MV-4-11 (cell line): Measurements from ENCODE around the gene GLT6D1.

Experiments used
- DNase-seq: peaks from one replicate; lab custom pipeline; 2025; lab: John Stamatoyannopoulos, UW

GLT6D1 gene

DNA sequence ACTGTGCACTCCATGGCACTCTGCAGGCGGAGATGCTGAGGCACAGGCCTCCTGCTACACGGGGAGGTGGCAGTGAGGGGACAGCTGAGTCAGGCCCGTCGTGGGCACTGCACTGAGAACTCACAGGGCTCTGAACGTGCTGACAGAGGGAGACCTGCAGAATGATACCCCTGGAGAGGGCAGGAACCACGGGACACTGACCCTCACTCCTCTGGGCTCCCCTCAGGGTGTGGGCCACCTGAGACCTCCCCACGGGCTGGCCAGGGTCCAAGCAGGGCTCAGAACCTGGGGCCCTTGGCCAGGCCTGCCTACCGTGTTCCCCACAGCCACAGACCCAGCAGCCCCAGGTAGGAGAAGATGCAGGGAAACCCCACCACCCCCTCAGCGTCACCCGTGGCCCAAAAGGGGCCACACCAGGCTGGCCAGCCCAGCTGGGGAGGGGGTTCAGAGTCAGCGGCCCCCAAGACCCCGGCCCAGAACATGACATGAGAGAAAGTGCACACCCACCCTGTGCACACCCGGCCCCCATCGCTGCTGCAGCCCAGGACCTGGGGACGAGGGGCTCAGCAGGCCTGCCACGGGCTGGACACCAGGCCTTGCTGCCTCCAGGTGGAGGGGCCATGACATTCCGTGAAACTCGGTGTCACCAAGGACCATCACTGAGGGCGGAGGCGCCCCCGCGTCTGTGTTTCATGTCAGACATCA, 30.9 kb downstream of the GLT6D1 start:
- no peak for DNase-seq

DNA sequence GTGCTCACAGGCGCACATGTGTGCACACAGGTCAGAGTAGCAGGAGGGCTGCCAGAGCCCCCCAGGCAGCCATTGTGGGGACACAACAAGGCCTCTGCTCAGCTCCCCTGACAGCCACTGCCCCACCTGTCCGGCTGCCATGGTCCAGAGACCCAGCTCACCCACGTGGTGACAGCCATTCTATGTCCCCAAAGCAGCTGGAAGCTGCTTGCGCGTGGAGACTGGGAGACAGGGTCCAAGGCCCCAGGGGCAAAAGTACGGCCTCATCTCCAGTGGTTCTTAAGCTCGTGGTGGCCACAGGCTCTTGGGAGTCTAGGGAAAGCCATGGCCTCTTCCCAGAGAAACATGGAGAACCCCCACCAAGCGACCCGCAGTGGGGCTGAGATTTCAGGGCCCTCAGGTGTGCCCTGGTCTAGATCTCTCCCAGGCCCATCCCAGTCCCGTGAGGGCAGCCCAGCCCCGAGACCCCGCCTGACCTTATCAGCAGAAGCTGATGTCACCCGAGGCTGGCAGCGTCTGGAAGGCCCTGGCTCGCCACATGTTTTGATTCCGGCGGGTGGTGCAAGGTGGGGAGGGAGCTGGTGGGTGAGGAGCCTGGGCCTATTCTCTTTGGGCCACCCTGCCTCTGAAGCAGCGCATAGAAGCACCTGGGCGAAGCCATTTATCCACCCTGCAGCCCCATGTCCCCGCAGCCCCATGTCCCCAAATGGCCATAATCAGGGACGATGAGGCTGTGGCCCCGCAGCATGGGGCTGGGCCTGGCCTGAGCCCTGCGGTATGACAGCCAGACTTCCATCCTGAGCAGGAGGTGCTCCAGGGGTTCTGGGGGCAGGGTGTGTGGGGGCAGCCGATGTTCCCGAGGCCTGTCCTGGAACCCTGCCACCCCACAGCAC, 31.7 kb downstream of the GLT6D1 start:
- no peak for DNase-seq

DNA sequence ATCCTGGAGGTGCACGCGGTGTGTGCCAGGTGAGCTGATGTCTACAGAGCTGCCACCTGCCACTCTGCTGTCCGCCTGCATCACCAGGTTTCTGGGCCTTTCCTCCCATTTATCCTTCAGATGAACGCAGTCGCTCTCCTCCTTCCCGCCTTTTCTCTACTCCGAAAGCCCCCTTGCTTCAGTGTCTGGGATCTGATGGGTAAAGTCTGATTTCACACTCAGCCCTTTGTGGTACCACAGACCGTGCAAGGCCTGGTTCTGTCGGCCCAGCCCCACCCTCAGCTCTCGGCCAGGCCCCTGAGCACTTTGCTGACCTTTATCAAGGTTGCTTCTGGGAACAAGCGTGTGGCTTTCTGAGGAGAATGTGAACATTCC, 32.5 kb downstream of the GLT6D1 start:
- DNase-seq, result no peak

DNA sequence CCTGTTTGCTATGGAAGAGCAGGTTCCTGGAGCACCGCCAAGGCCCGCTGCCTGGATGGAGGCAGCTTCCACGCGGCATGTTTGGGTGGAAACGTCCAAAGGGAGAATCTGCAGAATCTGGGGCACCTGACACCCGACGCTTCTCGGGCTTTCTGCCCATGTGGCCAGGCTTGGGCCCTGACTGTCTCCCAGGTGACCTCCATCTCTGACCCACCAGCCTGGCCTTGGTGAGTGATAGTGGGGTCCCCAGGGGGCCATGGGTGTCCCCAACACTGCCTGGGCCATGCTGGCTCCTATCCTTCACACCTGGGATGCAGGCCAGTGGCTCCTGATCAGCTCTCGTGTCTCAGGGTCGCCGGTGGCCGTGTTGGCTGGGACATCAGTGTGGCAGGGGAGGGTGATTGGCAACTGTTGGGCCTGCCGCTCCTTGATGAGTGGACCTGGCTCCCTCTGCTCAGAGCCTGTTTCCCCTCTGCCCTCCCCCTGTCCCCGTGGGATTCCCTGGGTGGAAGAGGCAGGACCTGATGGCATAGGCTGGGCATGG, 34.0 kb downstream of the GLT6D1 start:
- no peak for DNase-seq

DNA sequence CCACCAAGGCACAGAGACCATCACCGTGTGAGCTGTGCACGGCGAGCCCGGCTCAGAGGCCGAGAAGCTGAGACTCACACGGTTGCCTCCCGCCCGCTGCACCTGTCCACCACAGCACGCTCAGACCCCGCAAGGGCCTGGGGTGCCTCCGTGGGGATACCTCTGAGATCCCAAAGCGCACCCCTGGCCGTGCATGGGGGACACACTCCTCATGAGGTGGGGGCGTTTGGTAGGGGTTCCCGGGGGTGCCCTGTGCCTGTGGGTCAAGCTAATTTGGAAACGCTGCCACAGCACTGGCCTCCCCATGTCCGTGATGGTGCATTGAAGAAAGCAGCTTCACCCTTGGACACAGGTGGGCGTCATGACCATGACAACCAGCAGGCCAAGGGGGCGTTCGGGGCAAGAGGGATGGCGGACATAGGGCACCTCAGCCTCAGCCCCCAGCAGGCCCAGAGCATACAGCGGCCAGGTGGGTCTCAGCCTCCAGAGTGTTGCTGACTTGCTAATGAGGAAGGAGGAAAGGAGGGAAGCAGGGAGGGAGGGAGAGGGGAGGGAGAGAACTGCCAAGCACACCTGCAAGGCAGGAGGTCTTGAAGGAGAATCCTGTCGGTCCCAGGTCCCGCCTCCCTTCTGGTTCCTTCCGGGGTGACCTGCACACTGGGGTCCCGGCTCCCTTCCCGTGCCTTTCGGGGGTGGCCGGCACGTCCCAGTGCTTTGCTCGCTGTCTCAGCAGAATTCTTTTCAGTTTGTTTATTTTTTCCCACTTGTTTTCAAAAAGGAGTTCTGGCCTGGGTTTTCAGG, 34.7 kb downstream of the GLT6D1 start:
- DNase-seq, result no peak

DNA sequence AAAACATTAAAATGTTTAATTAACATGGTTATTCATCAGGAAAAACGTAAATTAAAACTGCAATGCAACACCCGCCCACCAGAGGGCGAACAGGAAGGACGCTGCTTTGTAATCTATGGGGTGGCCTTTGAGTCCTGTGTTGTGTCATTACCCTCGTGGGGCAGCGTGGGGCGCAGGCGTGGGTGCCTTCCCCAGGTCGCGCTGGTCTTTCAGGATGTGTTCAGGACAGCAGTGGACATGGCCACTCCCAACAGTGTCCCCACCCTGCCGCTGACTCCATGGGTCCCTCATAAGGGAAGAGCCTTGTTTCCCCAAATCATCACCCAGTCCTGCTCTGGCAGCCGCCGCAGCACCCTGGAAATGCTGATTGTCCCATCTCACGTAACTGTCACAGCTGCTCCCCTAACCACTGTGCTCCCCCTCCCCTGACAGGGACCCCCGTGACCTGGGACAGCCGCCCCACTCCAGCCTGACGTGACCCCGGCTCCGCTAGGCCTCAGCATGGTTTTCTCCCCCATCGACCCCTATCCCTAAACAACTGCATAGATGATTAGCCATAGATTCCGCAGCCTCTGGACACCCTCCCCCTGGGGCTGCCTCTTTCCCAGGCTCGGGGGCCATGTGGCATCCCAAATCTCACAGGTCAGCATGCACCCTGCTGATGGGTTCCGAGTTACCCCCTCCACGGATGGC, 36.4 kb downstream of the GLT6D1 start:
- DNase-seq, result peak; percentile 30

DNA sequence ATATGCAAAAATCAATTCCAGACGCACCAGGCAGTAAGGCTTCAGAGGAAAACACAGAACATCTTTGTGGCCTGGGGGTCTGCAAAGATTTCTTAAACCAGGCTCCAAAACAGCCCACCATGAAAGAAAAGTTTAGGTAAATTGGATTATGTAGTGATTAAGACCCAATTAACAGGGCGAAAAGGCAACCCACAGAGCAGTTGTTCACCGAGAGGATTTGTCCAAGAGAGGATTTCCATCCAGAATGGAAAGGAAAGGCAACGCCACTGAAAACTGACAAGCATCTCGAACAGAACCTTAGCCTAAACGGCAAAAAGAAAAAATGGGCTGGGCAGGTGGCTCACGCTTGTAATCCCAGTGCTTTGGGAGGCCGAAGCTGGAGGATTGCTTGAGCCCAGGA, 37.4 kb downstream of the GLT6D1 start:
- no peak for DNase-seq

DNA sequence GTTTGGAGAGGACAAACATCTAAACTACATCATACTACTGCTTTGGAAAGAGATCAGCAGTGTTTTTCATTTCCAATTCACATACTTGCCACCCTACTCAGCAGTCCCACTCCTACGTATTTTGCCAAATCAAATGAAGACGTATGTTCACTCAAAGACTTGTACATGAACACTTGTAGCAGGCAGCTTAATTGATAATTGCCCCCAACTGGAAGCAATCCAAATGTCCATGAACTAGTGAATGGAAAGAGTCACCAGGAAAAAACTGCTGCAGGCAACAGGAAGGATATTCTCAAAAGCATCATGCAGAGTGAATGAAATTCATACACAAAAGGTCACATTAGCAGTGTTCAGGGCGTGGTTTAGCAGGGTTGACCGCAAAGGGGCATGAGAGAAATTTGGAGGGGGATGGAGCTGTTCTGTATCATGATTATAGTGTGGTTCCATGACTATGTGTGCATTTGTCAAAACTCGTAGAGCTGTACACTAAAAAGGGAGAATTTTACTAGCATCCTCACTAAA, 39.0 kb downstream of the GLT6D1 start:
- no peak for DNase-seq

DNA sequence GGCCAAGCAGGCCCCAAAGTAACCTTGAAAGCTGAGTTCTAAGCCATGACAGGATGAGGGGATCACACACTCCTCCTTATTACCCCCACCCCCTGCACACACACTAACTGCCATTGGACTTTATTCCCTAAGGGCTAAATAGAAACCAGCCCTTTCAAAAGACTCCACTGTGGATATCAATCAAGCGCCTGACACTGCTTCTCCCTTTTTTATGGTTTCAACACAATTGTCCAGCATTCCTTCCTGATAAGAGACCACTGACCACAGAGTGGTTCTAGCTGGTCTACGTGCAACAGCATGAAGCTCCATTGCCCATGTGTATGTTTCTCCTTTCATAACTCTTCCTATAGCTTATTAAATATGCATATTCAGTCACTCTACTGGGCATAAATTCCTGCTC, 43.1 kb downstream of the GLT6D1 start:
- DNase-seq, result peak; percentile 14

DNA sequence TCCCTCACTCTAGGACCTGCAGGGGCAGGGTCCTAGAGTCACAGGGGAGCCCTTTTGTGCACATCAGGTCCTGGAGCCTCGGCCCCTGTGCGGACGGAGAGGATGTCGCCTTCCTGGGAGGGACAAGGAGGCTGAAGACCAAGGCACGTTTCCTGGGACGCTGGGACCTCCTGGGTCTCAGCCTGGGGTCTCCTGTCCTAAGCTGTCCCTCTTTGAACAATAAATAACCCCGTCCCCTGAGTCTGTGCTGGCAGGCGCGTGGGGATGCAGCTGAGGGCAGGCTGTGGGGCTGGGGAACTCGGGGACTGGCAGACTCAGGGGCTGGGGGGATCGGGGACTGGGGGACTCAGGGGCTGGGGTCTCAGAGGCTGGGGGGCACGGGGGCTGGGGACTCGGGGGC, 46.7 kb downstream of the GLT6D1 start:
- no peak for DNase-seq

DNA sequence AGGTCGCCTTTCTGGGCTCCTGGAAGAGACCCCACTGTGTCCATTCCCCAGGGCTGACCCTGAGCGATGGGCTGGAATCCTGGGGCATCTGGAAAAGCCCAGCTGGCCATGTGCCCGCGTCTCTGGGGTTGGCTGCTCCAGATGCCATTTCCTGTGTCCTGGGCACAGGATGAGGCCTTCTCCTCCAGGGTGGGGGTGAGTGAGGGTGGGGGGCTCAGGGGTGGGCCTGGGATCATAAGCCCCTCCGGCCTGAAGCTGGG, 47.1 kb downstream of the GLT6D1 start:
- DNase-seq, result no peak

DNA sequence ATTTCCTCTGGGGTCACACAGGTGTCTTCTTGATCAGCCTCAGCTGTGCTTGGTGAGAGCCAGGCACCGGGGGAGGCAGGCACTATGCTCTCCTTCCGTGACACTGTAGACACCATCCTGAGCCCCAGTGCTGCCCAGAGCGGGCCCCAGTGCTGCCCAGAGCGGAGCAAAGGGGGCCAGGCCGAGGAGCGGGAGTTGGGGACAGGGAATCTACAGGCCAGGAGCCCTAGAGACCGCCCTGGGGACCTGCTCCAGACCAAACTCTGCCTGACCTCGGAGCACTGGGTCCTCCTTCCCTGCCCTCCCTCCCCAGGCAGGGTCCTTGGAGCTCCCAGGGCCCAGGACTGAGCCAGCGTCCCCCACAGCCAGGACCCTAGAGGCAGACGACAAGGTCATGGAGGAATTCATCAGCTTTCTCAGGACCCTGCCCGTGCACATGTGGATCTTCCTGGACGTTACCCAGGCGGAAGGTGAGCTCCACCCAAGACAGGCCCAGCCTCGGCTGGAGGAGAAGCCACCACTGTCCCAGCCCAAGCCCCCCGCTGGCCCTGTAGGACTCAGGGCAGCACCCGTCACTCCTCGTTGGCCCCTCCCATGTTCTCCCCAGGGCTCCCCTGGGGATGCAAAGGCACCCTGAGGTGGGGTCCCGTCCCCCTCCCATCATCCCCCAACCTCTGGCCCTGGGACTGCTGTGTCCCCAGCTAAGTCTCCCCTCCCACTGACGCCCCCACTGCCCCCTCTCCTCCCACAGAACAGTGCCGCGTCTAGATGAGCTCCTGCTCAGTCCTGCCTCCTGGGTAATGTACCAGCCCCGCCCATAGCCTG, 47.6 kb downstream of the GLT6D1 start:
- no peak for DNase-seq

DNA sequence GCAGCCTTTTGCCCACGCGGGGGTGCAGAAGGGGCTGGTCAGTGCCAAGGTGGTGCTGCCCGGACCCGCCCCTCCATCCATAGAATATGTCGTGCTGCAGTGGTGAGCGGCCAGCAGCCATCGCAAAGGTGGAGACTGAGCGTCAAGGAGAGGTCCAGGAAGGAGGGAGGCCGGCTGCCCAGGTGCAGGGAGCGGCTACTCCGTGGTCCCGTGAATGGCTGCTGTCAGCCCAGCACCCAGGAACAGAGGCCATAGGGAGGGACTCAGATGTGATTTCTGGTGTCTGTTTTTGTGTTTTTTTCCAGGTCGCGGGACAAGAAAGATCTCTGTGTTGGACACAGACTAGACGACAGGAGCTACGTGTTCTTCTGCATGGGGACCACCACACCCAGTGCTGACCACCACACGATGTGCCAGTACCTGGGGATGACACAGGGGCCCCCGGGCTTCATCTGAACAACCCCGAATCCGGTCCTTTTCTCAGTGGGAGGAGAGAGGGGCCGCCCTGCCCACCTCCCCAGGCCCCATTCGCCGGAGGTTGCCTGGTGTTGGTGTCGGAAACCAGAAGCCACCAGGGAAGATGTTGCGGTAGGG, 48.8 kb downstream of the GLT6D1 start:
- DNase-seq, result no peak

DNA sequence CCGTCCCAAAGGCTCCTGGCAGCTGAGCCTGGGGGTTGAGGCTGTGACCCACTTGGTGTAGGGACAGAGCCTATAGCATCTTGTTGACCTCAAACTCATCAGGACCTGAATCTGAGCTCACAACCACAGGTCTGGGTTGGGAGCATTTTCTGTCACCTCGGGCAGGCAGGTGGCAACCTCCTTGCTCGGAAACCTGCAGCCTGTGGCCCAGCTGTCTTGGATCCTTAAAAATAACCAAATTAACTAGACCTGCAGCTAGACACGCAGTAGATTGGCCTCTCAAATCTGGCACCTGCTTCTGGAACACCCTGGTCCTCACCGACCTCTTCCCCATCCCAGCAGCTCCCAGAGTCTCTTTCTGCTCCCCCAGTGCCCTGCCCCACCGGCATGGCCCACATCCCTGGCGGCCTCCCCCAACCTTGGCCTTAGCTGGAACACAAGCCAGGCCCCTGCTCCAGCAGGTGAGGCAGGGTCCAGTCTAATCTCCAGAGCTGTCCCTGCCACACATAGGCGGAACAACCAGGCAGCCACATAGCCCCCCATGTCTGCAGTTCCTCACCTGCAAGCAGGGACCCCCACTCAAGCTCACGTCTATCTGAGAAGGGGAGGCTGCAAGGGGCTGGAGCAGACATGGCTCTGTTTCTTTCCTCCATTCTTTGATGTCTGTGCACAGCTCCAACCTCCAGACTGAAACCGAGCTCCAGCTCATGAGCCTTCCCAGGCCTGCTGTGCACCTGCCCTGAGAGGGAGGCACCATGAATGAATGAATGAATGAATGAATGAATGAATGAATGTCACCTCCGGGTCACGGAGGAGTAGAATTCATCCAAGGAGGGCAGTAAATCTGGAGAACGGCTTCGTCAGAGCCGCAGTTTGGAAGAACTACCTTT, 49.5 kb downstream of the GLT6D1 start:
- DNase-seq, result no peak

DNA sequence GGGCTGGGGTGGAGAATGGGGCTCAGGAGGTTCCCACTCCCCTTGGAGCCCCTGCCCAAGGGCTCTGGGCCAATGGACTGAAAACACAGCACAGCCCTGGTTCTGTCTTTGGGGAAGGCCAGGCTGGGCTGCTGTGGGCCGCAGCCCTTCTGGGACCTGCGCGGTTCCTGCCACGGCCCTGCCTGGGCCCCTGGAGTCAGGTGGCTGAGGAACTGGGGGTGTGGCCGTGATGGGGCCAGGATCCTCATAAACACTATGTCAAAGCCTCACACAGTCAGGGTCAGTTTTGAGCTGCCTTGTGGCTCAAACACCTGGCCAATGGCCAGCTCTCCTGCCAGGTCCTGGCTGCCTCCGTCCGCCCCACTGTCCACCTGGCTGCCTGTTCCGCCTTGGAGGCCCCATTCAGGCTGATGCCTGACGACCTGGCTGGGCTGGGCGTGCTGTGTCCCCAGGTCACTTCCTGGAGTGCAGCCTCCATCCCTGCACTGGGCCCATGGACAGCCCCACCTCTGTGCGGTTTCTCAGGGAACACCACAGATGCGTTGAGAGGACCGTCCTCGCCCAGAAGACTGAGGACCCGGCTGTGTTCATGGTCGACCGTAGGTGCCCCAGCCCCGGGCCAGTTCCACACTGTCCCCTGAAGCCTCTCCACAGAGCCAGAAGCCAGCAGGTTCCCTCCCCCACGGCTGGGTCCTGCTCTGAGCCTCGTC, 50.3 kb downstream of the GLT6D1 start:
- no peak for DNase-seq

DNA sequence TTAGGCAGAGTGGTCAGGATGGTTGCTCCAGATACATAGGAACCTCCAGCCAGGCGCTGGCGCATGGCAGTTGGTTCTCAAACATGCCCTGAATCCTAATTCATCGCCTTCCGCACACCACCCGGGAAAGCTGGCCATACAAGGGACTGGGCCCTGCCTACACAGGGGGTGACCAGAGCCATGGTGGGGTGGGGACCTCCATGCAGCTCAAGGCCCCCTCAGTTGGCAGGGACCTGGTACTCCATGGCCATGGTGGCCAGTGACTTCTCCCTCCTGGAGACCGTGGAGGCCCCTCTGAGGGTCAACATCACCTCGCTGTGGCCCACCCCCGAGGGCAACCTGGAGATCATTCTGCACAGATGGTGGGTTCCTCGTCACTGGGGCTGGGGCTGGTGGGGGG, 51.0 kb downstream of the GLT6D1 start:
- no peak for DNase-seq

DNA sequence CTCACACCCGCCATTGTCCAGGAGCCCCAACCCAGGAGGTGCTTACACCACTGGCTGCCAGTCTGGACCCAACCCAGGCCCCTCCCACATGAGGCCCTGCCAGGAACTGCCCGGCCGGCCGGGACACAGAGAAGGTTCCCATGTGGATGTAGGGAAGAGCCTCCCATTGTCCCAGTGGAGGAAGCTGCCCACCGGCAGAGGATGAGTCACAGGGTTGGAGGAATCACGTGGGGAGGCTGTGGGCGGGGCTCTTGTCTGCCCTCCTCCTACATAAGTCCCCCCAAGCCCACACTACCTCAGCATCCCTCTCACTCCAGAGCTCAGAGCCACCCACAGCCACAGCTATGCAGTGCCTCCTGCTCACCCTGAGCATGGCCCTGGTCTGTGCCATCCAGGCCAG, 51.7 kb downstream of the GLT6D1 start:
- no peak for DNase-seq

DNA sequence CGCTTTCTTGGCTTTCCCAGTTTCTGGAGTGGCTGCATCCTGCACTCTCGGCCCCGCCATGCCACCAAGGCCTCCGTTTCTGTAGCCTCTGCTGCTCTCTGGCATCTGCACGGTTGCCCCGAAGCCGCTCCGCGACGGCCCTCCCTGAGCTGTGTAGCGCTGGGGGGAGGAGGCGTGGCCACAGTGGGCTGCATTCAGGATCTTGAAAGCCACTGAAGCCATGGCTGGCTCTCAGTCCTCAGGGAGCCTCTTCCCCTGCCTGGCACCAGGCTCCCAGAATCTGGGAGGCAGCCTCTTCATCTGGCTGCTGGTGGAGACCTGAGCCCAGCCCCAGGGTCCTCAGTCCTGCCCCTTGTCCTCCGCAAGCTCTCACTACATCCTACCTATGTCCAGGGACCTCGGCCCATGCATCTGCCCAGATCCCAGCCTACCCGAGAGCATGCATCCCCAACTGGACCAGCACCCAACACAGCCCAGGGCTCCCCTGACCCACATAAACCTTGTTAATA, 52.7 kb downstream of the GLT6D1 start:
- DNase-seq, result no peak

DNA sequence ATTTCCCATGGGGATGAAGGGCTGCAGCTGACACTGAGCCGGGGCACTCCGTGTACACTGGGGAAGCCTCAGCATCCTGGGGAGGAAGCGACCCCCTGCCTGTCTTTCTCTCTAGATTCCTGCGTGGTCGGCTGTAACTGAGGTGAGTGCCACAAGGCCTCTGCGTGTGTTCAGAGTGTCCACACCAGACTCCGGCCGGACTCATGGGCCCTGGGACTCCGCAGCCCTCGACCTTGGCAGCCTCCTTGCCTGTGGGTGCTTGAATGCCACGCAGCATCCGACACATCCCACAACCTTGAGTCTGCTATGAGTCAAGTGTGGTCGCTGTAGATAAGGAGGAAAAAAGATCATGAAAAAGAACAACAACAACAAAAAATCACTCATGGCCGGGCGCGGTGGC, 54.4 kb downstream of the GLT6D1 start:
- DNase-seq, result no peak
